K562 (cell line): Measurements from ENCODE around the gene NDRG3. TPM values are rescaled to one million over a fixed set of nuclear protein-coding genes. Genes with fewer than 3 reads are reported as not detected.

ENCODE experiments used
- ATAC-seq: fragments of 200-7000 bp; cut with Tn5 transposase; 3 replicates; pipeline ENCODE4 v1.9.1; 2020; ENCODE audit warnings: moderate library complexity
- BruUV-seq: library from RNA; stranded (reverse); fragments of 400-500 nt; replicated peaks from 2 replicates; lab custom pipeline; 2021; lab: Mats Ljungman, UMichigan
- CTCF ChIA-PET: fragments of 300-600 bp; formaldehyde crosslinking; extraction: SDS; loops from one replicate; lab custom pipeline; 2021; ENCODE audit warnings: low intra/inter-chr PET ratio; lab: Yijun Ruan, JAX
- POLR2A ChIA-PET: fragments of 300-600, 350-650 bp; sonication (Branson Sonifier 250); formaldehyde crosslinking; extraction: SDS; loops from one replicate; lab custom pipeline; 2021; ENCODE audit warnings: antibody characterized with exemption, inconsistent platforms; lab: Yijun Ruan, JAX
- DNase-seq, 4 experiments: peaks; one replicate each; pipeline versions ENCODE4 v3.0.0 to v3.0.0-alpha.2; 2011 to 2018; ENCODE audit warnings: low spot score in 3 of 4, mixed read lengths in 3 of 4; ENCODE audit errors: extremely low read depth in 1 of 4
- FAIRE-seq: peaks from 2 replicates; lab custom pipeline; 2011; peaks lifted over from hg19 to GRCh38; lab: Jason Lieb, UNC
- H2AFZ ChIP-seq: 2 replicates; pipeline ENCODE4 v1.6.0; 2011; ENCODE audit warnings: low read depth, low read length, control low read depth, inconsistent platforms
- H3K27ac ChIP-seq: fragments of 200-600 bp; 3 replicates; pipeline ENCODE4 v1.8.0; 2011; ENCODE audit warnings: low read depth, mild to moderate bottlenecking, control low read depth, inconsistent platforms, low read length, moderate library complexity, mixed read lengths; ENCODE audit errors: extremely low read depth
- H3K27me3 ChIP-seq, 2 experiments: fragments of 300-600 bp in 1 of 2; 2 replicates in 1 of 2; 3 replicates in 1 of 2; pipeline versions ENCODE4 v1.6.0 to v1.8.0; 2011; ENCODE audit warnings: inconsistent platforms in 2 of 2, low read length in 2 of 2, mild to moderate bottlenecking in 1 of 2, mixed read lengths in 1 of 2, moderate library complexity in 1 of 2; ENCODE audit not compliant: control insufficient read depth in 2 of 2, insufficient read depth in 2 of 2
- H3K36me3 ChIP-seq: fragments of 300-600 bp; 3 replicates; pipeline ENCODE4 v1.8.0; 2011; ENCODE audit warnings: mild to moderate bottlenecking, low read length, inconsistent platforms; ENCODE audit not compliant: control insufficient read depth, insufficient read depth
- H3K4me1 ChIP-seq, 2 experiments: fragments of 200-600 bp in 1 of 2; replicated peaks in 1 of 2; 2 replicates in 1 of 2; 3 replicates in 1 of 2; pipeline versions ENCODE4 v1.5.1 to v1.8.0; 2011; ENCODE audit warnings: inconsistent platforms in 2 of 2, low read length in 2 of 2, mild to moderate bottlenecking in 1 of 2, mixed read lengths in 1 of 2, moderate library complexity in 1 of 2; ENCODE audit not compliant: control insufficient read depth in 2 of 2, insufficient read depth in 2 of 2
- H3K4me2 ChIP-seq: 2 replicates; pipeline ENCODE4 v1.6.1; 2011; ENCODE audit warnings: low read length, control low read depth, inconsistent platforms, mixed read lengths; ENCODE audit not compliant: insufficient read depth
- H3K4me3 ChIP-seq: fragments of 200-600 bp; sonication (generic), shearing (Covaris generic); 2 replicates; pipeline ENCODE4 v1.5.1; 2016; ENCODE audit warnings: control low read depth, inconsistent platforms
- H3K79me2 ChIP-seq: fragments of 200-600 bp; 3 replicates; pipeline ENCODE4 v1.8.0; 2011; ENCODE audit warnings: low read length, inconsistent platforms; ENCODE audit not compliant: control insufficient read depth, insufficient read depth
- H3K9ac ChIP-seq, 2 experiments: 2 replicates each; pipeline versions ENCODE4 v1.6.0 to v1.6.1; 2011; ENCODE audit warnings: low read depth in 2 of 2, low read length in 2 of 2, control low read depth in 1 of 2, inconsistent platforms in 1 of 2, mild to moderate bottlenecking in 1 of 2, mixed read lengths in 1 of 2; ENCODE audit not compliant: insufficient read depth in 1 of 2
- H3K9me1 ChIP-seq: one replicate; pipeline ENCODE4 v1.6.0; 2011; ENCODE audit warnings: inconsistent platforms, mild to moderate bottlenecking, low read length, moderate library complexity; ENCODE audit not compliant: control insufficient read depth, insufficient read depth
- H3K9me3 ChIP-seq: replicated peaks from 2 replicates; pipeline ENCODE4 v1.5.1; 2011; ENCODE audit warnings: low read depth, low read length, inconsistent platforms; ENCODE audit not compliant: control insufficient read depth, insufficient read depth
- H4K20me1 ChIP-seq: replicated peaks from 2 replicates; pipeline ENCODE4 v1.6.1; 2011; ENCODE audit warnings: low read length, inconsistent platforms, mixed read lengths; ENCODE audit not compliant: control insufficient read depth, insufficient read depth
- NRF1 ChIP-seq, 2 experiments: fragments of 450-650 bp; IDR thresholded peaks in 1 of 2; conservative IDR thresholded peaks in 1 of 2; 2 replicates each; pipeline ENCODE4 v1.6.1; 2014; ENCODE audit warnings: mild to moderate bottlenecking in 2 of 2
- PHTF2 ChIP-seq: fragments of 250-450 bp; sonication (Bioruptor Pico); IDR thresholded peaks from 2 replicates; pipeline ENCODE4 v1.5.0; 2021; ENCODE audit warnings: mild to moderate bottlenecking
- RBBP5 ChIP-seq: fragments of 200-600 bp; sonication (generic); IDR thresholded peaks from 2 replicates; pipeline ENCODE4 v1.6.1; 2012; ENCODE audit warnings: borderline replicate concordance, mild to moderate bottlenecking, low read length, control low read depth, inconsistent platforms; ENCODE audit not compliant: insufficient read depth, poor library complexity, severe bottlenecking
- RBM17 ChIP-seq: fragments of 200-400 bp; formaldehyde crosslinking; IDR thresholded peaks from 2 replicates; pipeline ENCODE4 v1.6.1; 2017; ENCODE audit warnings: low read depth, mild to moderate bottlenecking, low read length, borderline replicate concordance
- SIX5 ChIP-seq, 2 experiments: IDR thresholded peaks; 2 replicates each; pipeline ENCODE4 v1.6.1; 2011; ENCODE audit warnings: low read length in 2 of 2, borderline replicate concordance in 1 of 2, low read depth in 1 of 2, mild to moderate bottlenecking in 1 of 2, moderate library complexity in 1 of 2; ENCODE audit not compliant: insufficient read depth in 1 of 2
- SMARCA4 ChIP-seq: fragments of 450-650 bp; IDR thresholded peaks from 2 replicates; pipeline ENCODE4 v1.6.1; 2016
- TEAD2 ChIP-seq: fragments of 450-650 bp; IDR thresholded peaks from 2 replicates; pipeline ENCODE4 v1.6.1; 2016; ENCODE audit warnings: missing genetic modification characterization, control low read depth, missing compliant biosample characterization
- ZKSCAN1 ChIP-seq: fragments of 150-350 bp; IDR thresholded peaks from 2 replicates; pipeline ENCODE4 v1.6.1; 2016; ENCODE audit warnings: low read depth, low read length
- ZNF384 ChIP-seq: IDR thresholded peaks from 2 replicates; pipeline ENCODE4 v1.6.1; 2012; ENCODE audit warnings: low read depth, low read length, improper control_type of control experiment
- WGBS: fragments of 100-300 bp; shearing (Covaris generic); methylation state at CpG from one replicate; pipeline ENCODE4 v1.1.6; 2016; ENCODE audit warnings: low coverage, mixed read lengths; ENCODE audit not compliant: insufficient coverage; ENCODE audit errors: missing lambda C conversion rate; 5-methylcytosine and 5-hydroxymethylcytosine counted together
- in situ Hi-C: fragments of 300-500 bp; cut with MboI; formaldehyde crosslinking; loops from 4 replicates; pipeline ENCODE4 v1.15.0; 2018; ENCODE audit warnings: inconsistent platforms, mixed read lengths
- intact Hi-C: fragments of 100-400 bp; cut with micrococcal nuclease; formaldehyde crosslinking; loops from 2 replicates; pipeline ENCODE4 v1.14.2; 2022
- polyA plus RNA-seq, 8 experiments: library from polyadenylated mRNA; depleted of rRNA in 4 of 8; stranded (reverse) in 5 of 8; unstranded in 3 of 8; fragments of >200 nt; fragmentation: Nextera tagmentation in 2 of 8; fragmentation: Illumina TruSeq in 1 of 8; extraction: Ambion mirVana in 2 of 8; extraction: Trizol in 1 of 8; gene quantifications; 2 replicates each; pipeline versions ENCODE4 v1.2.1 to v1.2.3, GENCODE V29; 2011 to 2014; ENCODE audit warnings: inconsistent platforms in 1 of 8, missing spikeins in 1 of 8
- total RNA-seq, 7 experiments: library from RNA; depleted of rRNA in 6 of 7; stranded (reverse); fragments of >200 nt in 6 of 7; fragmentation: Illumina TruSeq in 2 of 7; extraction: Trizol in 2 of 7; gene quantifications; 2 replicates each; pipeline versions ENCODE4 v1.2.1 to v1.2.3, GENCODE V29; 2011 to 2021; ENCODE audit warnings: low replicate concordance in 1 of 7
- TF ChIP-seq, protein P1 (sequence below): fragments of 450-650 bp; formaldehyde crosslinking; conservative IDR thresholded peaks from 2 replicates; pipeline ENCODE4 v1.4.0; 2022; ENCODE audit warnings: mild to moderate bottlenecking, missing genetic modification characterization
- TF ChIP-seq, protein P2 (sequence below), 2 experiments: fragments of 450-650 bp; IDR thresholded peaks; 2 replicates each; pipeline ENCODE4 v1.6.1; 2016; ENCODE audit warnings: mild to moderate bottlenecking in 2 of 2, borderline replicate concordance in 1 of 2, low read depth in 1 of 2, moderate library complexity in 1 of 2
- TF ChIP-seq, protein P3 (sequence below): fragments of 450-650 bp; IDR thresholded peaks from 2 replicates; pipeline ENCODE4 v1.6.1; 2016

Gene NDRG3
- total and polyA plus RNA-seq, 9 of the 15 experiments (the other 6 are each of a cell fraction or from before 2014, with no cell fraction given) = 14.6 to 39.4 (median 24.4) TPM

DNA sequence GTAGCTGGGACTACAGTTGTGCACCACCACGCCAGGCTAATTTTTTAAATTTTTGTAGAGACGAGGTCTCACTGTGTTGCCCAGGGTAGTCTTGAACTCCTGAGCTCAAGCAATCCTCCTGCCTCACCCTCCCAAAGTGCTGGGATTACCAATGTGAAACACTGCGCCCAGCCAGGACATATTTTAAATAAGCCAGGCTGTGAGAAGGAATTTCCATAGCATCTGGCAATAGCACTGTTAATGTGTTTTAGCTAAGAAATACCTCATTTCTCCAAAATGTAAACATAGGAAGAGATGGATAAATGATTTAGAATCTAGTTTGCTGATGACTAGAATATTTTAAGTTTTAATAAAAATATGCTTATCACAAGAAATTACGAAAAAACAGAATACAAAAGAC, 72.9 kb downstream of the NDRG3 start:
- FAIRE-seq (no peak), ATAC-seq (no peak), DNase-seq (no peak)
- H3K4me2 ChIP-seq = no peak overlapping the region
- H3K9me3 ChIP-seq = no peaks in the 10 kb centered on the region
- intact Hi-C loops = no loop called here
- no peaks in the 10 kb centered on the region for H3K27me3 ChIP-seq
- in situ Hi-C loops = no loop called here
- no peaks in the 10 kb centered on the region for H4K20me1 ChIP-seq
- no peak overlapping the region for H3K4me3 ChIP-seq
- H3K9me1 ChIP-seq = no peaks in the 10 kb centered on the region
- POLR2A ChIA-PET = interaction anchor here (0.7 kb wide), 1 partner anchor 15 kb away, joined by 4 read pairs; no protein-coding TSS in a partner anchor
- H3K27ac ChIP-seq = no peak overlapping the region
- CTCF ChIA-PET = no interaction called here
- 75% methylated on average over 4 of the region's 4 CpGs for WGBS
- no peak overlapping the region for H3K9ac ChIP-seq
- H3K4me1 ChIP-seq = peaks cover 0 to 8% of the 10 kb centered on the region in 2 experiments; a peak in 3 of 5 replicates
- peaks cover 4% of the 10 kb centered on the region; the same call in 1 of the 3 replicates for H3K36me3 ChIP-seq
- no TSS peak for BruUV-seq
- H2AFZ ChIP-seq = no peak overlapping the region
- no peaks in the 10 kb centered on the region for H3K79me2 ChIP-seq
- TF ChIP-seq TEAD2 (tag) (no peak), NRF1 (conservative IDR thresholded peaks at IDR 0.05 in 1 of 2, IDR thresholded peaks at IDR 0.05 in 1 of 2) (no peak), ZNF384 (no peak), SIX5 (IDR thresholded peaks at IDR 0.05; ENCODE audit: borderline replicate concordance in 1 of 2, insufficient read depth in 1 of 2, low read depth in 1 of 2, low read length in 2 of 2) (no peak), RBM17 (no peak), RBBP5 (no peak), PHTF2 (CRISPR knock-in tag) (no peak), SMARCA4 (no peak), ZKSCAN1 (no peak)
- TF ChIP-seq, protein P1, sequence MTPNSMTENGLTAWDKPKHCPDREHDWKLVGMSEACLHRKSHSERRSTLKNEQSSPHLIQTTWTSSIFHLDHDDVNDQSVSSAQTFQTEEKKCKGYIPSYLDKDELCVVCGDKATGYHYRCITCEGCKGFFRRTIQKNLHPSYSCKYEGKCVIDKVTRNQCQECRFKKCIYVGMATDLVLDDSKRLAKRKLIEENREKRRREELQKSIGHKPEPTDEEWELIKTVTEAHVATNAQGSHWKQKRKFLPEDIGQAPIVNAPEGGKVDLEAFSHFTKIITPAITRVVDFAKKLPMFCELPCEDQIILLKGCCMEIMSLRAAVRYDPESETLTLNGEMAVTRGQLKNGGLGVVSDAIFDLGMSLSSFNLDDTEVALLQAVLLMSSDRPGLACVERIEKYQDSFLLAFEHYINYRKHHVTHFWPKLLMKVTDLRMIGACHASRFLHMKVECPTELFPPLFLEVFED (CRISPR knock-in tag) = no peak
- TF ChIP-seq, protein P2, sequence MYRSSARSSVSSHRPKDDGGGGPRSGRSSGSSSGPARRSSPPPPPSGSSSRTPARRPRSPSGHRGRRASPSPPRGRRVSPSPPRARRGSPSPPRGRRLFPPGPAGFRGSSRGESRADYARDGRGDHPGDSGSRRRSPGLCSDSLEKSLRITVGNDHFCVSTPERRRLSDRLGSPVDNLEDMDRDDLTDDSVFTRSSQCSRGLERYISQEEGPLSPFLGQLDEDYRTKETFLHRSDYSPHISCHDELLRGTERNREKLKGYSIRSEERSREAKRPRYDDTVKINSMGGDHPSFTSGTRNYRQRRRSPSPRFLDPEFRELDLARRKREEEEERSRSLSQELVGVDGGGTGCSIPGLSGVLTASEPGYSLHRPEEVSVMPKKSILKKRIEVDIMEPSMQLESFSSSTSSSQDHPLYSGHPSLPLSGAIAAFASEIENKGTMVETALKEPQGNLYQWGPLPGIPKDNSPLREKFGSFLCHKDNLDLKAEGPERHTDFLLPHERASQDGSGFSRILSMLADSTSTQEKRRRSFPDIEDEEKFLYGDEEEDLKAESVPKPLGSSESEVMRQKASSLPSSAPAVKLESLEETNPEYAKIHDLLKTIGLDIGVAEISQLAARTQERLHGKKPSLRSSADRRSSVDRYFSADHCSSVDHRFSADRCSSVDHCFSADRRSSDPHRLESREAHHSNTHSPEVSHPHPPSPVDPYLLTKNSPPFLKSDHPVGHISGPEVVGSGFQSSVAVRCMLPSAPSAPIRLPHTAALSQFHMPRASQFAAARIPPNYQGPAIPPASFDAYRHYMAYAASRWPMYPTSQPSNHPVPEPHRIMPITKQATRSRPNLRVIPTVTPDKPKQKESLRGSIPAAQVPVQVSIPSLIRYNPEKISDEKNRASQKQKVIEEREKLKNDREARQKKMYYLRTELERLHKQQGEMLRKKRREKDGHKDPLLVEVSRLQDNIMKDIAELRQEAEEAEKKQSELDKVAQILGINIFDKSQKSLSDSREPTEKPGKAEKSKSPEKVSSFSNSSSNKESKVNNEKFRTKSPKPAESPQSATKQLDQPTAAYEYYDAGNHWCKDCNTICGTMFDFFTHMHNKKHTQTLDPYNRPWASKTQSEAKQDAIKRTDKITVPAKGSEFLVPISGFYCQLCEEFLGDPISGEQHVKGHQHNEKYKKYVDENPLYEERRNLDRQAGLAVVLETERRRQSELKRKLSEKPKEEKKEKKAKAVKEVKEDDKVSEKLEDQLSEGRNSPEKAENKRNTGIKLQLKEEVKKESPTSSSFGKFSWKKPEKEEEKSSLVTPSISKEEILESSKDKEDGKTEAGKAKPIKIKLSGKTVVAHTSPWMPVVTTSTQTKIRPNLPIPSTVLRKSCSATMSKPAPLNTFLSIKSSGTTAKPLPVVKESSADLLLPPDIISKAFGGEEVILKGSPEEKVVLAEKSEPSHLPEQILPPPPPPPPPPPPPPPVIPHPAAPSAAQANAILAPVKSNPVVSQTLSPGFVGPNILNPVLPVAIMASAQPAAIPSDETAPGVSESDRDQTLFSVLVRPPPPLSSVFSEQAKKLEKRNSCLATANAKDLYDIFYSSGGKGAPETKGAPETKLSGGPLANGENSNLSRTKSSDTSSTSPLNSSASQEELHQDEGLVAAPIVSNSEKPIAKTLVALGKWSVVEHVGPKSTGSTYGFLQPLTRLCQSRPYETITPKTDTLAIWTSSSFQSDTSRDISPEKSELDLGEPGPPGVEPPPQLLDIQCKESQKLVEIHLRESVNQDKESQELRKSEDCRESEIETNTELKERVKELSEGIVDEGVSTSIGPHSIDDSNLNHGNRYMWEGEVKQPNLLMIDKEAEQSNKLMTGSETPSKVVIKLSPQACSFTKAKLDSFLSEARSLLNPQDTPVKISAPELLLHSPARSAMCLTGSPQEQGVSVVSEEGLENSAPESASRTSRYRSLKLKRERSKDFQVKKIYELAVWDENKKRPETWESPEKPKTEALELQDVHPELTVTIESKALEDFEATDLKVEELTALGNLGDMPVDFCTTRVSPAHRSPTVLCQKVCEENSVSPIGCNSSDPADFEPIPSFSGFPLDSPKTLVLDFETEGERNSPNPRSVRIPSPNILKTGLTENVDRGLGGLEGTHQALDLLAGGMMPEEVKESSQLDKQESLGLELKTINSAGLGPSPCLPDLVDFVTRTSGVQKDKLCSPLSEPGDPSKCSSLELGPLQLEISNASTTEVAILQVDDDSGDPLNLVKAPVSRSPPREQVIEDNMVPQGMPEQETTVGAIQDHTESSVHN (IDR thresholded peaks at IDR 0.05; ENCODE audit: borderline replicate concordance in 1 of 2, low read depth in 1 of 2) = no peak
- TF ChIP-seq, protein P3, sequence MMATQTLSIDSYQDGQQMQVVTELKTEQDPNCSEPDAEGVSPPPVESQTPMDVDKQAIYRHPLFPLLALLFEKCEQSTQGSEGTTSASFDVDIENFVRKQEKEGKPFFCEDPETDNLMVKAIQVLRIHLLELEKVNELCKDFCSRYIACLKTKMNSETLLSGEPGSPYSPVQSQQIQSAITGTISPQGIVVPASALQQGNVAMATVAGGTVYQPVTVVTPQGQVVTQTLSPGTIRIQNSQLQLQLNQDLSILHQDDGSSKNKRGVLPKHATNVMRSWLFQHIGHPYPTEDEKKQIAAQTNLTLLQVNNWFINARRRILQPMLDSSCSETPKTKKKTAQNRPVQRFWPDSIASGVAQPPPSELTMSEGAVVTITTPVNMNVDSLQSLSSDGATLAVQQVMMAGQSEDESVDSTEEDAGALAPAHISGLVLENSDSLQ = no peak
